DOHH2 (cell line): ENCODE measurements around the gene PEAK1.

Experiments
- EZH2phosphoT487 ChIP-seq: fragments of 200-600 bp; sonication (generic); IDR thresholded peaks from 2 replicates; pipeline ENCODE4 v1.6.1; 2017; ENCODE audit warnings: borderline replicate concordance, mild to moderate bottlenecking, antibody characterized with exemption, low read length, moderate library complexity, mixed read lengths
- TF ChIP-seq, protein P1 (sequence below): fragments of 200-600 bp; sonication (generic); IDR thresholded peaks from one replicate; pipeline ENCODE4 v1.5.1; 2014; ENCODE audit warnings: antibody characterized with exemption, mild to moderate bottlenecking, low read depth, low read length; ENCODE audit not compliant: poor library complexity, severe bottlenecking

- TF ChIP-seq, protein P1, sequence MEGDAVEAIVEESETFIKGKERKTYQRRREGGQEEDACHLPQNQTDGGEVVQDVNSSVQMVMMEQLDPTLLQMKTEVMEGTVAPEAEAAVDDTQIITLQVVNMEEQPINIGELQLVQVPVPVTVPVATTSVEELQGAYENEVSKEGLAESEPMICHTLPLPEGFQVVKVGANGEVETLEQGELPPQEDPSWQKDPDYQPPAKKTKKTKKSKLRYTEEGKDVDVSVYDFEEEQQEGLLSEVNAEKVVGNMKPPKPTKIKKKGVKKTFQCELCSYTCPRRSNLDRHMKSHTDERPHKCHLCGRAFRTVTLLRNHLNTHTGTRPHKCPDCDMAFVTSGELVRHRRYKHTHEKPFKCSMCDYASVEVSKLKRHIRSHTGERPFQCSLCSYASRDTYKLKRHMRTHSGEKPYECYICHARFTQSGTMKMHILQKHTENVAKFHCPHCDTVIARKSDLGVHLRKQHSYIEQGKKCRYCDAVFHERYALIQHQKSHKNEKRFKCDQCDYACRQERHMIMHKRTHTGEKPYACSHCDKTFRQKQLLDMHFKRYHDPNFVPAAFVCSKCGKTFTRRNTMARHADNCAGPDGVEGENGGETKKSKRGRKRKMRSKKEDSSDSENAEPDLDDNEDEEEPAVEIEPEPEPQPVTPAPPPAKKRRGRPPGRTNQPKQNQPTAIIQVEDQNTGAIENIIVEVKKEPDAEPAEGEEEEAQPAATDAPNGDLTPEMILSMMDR, result peak; percentile 74
- TF ChIP-seq EZH2phosphoT487, result no peak
Measured at GRCh38 chr15:77094397-77095030, 325.4 kb downstream of the PEAK1 start.
